ENCODE results near the gene KDM5A. TPM values are rescaled to one million over a fixed set of nuclear protein-coding genes. Genes with fewer than 3 reads are reported as not detected.

KDM5A gene
- total RNA-seq, 2 donors from 2014 or later: 24.4 to 67.6 TPM

DNA sequence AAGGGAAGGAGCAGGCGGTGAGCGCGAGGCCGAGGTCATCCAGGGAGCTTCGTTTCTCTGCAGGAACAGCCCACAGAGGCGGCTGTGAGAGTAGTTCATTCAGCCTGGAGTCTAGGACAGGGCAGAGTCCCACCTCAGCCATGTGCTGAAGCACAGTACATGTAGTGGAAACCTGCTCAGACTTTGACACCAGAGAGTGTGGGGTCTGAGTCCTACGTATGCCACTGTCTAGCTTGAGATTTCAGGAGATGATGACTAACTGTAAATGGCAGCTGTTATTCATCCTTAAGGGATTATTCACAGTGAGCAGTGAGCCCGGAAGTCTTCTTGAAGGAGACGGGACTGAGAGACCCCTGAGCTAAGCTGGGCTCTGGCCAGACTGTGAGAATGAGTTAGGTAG is 125.5 kb downstream of the KDM5A start:
- Histone ChIP-seq H3K27me3 (no peaks in the 10 kb centered on the region), H3K27ac (no peak overlapping the region), H3K4me1 (no peaks in the 10 kb centered on the region), H3K4me3 (no peak overlapping the region), H3K36me3 (replicated peaks in 1 of 2; ENCODE audit: insufficient read depth in 1 of 2, low read depth in 2 of 2) (no peaks in the 10 kb centered on the region), H3K9me3 (no peaks in the 10 kb centered on the region)
- ATAC-seq (no peak), DNase-seq (no peak)
- 82 to 85% methylated on average over 9 of the region's 9 CpGs for WGBS, 2 donors
- TF ChIP-seq POLR2A (IDR thresholded peaks at IDR 0.05): no peak
- intact Hi-C loops (cut with DNase I): no loop called here

DNA sequence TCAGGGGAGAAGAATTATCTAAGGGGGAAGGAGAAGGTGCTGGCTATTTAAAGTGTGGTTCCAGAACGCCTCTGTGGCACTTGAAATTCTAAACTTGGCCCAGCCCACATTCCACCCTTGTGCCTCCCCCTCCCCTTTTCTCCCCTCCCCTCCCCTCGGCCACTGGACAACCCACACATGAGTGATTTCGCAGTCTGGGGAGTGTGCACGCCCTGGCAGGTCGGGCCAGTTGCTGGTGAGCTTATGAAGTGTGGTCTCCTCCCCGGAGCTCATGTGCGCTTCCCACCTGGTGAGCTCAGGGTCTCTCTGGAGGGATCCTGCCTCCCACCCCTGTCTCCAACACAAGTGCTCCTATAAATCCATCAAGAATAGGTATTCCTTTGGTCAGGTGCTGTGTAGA is 126.3 kb downstream of the KDM5A start, which contains the start of gene SLC6A13:
Gene SLC6A13, minus strand, starts transcription at position 20 of the 400 bp plus-strand sequence. CDS start 2,784 bp downstream, outside the sequence.
- Histone ChIP-seq H3K4me1 (no peaks in the 10 kb centered on the region), H3K36me3 (replicated peaks in 1 of 2; ENCODE audit: insufficient read depth in 1 of 2, low read depth in 2 of 2) (no peaks in the 10 kb centered on the region), H3K4me3 (no peak within 1 kb of the TSS), H3K9me3 (no peaks in the 10 kb centered on the region), H3K27ac (no peak within 1 kb of the TSS), H3K27me3 (no peaks in the 10 kb centered on the region)
- ATAC-seq: no peak
- TF ChIP-seq, protein P1, sequence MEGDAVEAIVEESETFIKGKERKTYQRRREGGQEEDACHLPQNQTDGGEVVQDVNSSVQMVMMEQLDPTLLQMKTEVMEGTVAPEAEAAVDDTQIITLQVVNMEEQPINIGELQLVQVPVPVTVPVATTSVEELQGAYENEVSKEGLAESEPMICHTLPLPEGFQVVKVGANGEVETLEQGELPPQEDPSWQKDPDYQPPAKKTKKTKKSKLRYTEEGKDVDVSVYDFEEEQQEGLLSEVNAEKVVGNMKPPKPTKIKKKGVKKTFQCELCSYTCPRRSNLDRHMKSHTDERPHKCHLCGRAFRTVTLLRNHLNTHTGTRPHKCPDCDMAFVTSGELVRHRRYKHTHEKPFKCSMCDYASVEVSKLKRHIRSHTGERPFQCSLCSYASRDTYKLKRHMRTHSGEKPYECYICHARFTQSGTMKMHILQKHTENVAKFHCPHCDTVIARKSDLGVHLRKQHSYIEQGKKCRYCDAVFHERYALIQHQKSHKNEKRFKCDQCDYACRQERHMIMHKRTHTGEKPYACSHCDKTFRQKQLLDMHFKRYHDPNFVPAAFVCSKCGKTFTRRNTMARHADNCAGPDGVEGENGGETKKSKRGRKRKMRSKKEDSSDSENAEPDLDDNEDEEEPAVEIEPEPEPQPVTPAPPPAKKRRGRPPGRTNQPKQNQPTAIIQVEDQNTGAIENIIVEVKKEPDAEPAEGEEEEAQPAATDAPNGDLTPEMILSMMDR (IDR thresholded peaks at IDR 0.05): no peak
- TF ChIP-seq POLR2A (IDR thresholded peaks at IDR 0.05): no peak
- intact Hi-C loops (cut with DNase I): no loop called here
- DNase-seq: no peak
- 0 to 21% methylated on average over 3 to 7 of the region's 7 CpGs for WGBS, 2 donors

DNA sequence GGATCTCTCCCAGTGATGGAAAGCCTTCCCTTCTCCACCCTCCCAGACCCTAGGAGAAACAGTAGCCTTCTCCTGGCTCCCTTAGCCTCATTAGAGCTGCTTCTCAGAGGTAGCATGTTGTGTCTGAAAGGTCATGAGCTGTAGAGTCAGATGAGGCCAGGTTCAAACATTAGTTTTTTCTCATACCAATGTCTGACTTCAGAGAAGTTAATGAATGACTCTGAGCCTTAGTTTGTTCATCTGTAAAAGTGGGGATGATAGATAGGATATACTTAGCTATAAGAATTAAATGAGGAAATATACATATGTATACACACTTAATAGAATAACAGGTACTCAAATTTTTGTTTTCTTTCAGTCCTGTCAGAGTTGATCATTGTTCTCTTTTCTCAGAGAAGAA is 127.0 kb downstream of the KDM5A start:
- no peaks in the 10 kb centered on the region for H3K27me3 ChIP-seq
- intact Hi-C loops (cut with DNase I): no loop called here
- H3K4me1 ChIP-seq: no peaks in the 10 kb centered on the region
- no peak overlapping the region for H3K27ac ChIP-seq
- H3K36me3 ChIP-seq (replicated peaks in 1 of 2; ENCODE audit: insufficient read depth in 1 of 2, low read depth in 2 of 2): no peaks in the 10 kb centered on the region
- H3K4me3 ChIP-seq: no peak overlapping the region
- ATAC-seq: no peak
- no peak for DNase-seq
- no peaks in the 10 kb centered on the region for H3K9me3 ChIP-seq
- TF ChIP-seq, protein P1 (IDR thresholded peaks at IDR 0.05): no peak
- no peak for TF ChIP-seq POLR2A (IDR thresholded peaks at IDR 0.05)

DNA sequence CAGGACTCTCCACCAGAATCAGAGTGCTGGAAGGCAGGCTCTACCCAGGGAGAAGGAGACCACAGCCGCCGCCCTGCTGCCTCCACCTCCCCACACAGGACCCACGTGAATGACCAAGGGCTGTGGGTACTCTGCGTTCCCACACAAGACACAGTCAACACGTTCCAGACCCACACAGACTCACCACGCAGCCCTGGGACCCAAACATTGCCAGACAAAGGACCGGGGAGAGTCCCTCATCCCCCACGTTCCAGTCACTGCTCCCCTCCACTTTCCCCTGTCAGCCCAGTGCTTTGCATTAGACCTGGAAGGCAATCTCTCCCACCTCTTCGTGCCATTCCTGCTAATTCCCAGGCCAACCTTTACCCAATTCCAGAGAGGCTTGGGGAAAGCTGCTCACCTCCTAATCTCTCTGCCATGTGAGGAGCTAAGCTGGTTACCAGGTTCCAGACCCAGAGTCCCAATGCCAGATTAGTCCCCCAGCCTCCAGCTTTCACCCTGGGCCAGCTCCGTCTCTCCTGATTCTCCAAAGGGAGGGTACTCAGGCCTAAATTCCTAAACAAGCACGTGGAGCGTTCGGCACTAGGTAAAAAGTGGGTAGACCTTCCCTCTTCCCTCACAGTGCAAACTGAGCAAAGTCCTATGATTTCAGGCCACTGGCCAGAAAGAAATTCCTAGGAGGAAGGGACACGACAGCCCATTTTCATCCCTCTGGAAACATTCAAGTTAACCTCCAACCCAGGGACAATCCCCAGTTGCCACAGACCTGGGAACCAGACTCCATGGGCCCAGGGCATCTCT is 131.4 kb downstream of the KDM5A start:
- intact Hi-C loops (cut with DNase I): no loop called here
- no peak for ATAC-seq
- H3K27ac ChIP-seq: no peak overlapping the region

DNA sequence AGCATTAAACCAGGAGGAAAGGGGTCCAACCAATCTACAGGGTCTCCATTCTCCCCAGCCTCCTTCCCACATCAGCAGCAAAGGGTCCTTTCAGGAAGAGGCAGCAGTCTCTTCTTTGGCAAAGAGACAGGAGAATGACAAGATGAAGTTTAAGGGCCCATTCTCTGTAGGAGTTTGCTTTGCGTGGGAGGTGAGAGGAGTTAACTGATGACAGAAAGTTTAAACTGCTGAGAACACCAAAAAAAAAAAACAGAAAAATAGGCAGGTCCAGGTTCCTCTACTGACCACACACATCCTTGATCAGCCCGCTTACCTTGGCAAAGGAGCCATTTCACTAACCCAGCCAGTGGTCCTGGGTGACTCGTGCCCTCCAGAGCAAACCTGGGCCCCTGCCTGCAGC is 132.2 kb downstream of the KDM5A start:
- Histone ChIP-seq H3K4me3 (no peak overlapping the region), H3K36me3 (replicated peaks in 1 of 2; ENCODE audit: insufficient read depth in 1 of 2, low read depth in 2 of 2) (no peaks in the 10 kb centered on the region), H3K27ac (no peak overlapping the region), H3K9me3 (no peaks in the 10 kb centered on the region), H3K27me3 (no peaks in the 10 kb centered on the region), H3K4me1 (no peaks in the 10 kb centered on the region)
- TF ChIP-seq, protein P1 (IDR thresholded peaks at IDR 0.05): no peak
- no peak for TF ChIP-seq POLR2A (IDR thresholded peaks at IDR 0.05)
- WGBS, 2 donors: 68 to 82% methylated on average over 3 of the region's 3 CpGs
- intact Hi-C loops (cut with DNase I): no loop called here
- ATAC-seq (no peak), DNase-seq (no peak)

More for the DNA sequence above, 131.4 kb downstream of the KDM5A start:
- DNase-seq: no peak
- no peak overlapping the region for H3K4me3 ChIP-seq
- TF ChIP-seq, protein P1 (IDR thresholded peaks at IDR 0.05): no peak
- TF ChIP-seq POLR2A (IDR thresholded peaks at IDR 0.05): no peak
- H3K36me3 ChIP-seq (replicated peaks in 1 of 2; ENCODE audit: insufficient read depth in 1 of 2, low read depth in 2 of 2): no peaks in the 10 kb centered on the region
- 62 to 69% methylated on average over 11 to 14 of the region's 14 CpGs for WGBS, 2 donors
- H3K27me3 ChIP-seq: no peaks in the 10 kb centered on the region
- no peaks in the 10 kb centered on the region for H3K9me3 ChIP-seq
- no peaks in the 10 kb centered on the region for H3K4me1 ChIP-seq
